Activated CD4-positive, alpha-beta T cell treated with anti-CD3 and anti-CD28 coated beads for 24 hours (primary cell): ENCODE data around the gene TMEM178B.
"Not testable (repeated sequence)": the region's sequence is repeated elsewhere in the genome, so short reads cannot be mapped to it uniquely, and the experiment has no call there.

Experiments
- DNase-seq, 2 donors: peaks; one replicate each; pipeline ENCODE4 v3.0.0-alpha.2; 2020; ENCODE audit warnings: low read depth in 2 of 2

TMEM178B gene

DNA sequence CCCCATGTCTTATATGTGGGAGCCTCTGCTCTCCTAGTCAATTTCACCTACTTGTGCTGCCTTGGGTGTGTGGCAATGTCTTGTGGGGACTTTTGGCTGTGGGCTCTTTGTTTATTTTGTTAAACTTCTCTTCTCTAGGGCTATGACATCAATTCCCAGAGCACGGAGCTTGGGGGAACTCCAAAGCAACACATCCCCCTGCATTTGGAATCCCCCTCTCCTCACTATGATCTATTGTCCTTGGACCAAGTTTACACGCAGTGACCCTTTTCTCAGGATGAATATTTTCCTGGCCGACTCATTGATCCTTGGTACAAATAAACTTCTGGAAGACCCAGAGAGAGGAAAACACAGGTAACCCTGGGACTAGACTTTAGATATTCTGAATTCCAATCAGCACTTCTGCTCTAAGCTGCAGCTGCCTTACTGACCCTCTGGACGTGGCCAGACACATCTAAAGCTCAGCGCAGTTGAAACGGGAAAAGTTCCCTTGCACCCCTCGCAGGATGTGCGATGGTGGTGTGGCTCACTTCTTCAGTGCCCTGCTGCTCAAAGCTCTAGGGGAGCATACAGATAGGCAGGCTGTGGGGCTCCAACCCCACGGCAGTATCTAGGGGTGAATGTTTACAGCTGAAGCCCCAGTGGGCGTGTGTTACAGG lies 110.8 kb downstream of the TMEM178B start:
- DNase-seq = no peak

- DNase-seq = no peak
Observed at GRCh38 chr7:141185369-141185967, 111.6 kb downstream of the TMEM178B start.

- no peak for DNase-seq
Observed at GRCh38 chr7:141189231-141189630, 115.4 kb downstream of the TMEM178B start.

- DNase-seq = no peak
Observed at GRCh38 chr7:141190495-141190894, 116.6 kb downstream of the TMEM178B start.

- no peak for DNase-seq
Observed at GRCh38 chr7:141191277-141191676, 117.4 kb downstream of the TMEM178B start.

DNA sequence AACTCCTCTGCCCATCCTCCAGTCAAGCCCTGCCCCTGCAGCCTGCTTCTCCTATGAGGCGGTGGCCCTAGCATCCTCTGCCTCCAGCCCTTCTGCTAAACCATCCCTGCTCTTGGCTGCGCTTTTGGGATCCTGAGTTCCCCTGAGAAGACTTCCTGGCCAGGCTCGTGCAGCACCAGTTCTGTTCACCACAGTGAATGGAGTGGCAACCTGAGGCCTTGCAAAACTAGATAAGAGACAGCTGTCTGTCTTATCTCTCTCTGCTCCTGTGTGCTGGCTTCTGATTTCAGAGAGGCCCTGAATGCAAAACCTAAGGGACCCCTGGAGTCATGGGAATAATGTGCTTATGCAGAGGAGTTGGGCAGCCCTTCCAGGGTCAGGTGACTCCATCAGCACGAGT lies 119.2 kb downstream of the TMEM178B start:
- DNase-seq = no peak

- DNase-seq = not testable (repeated sequence)
Observed at GRCh38 chr7:141195722-141196121, 121.9 kb downstream of the TMEM178B start.

- no peak for DNase-seq
Observed at GRCh38 chr7:141198194-141198958, 124.5 kb downstream of the TMEM178B start.

- DNase-seq = no peak
Observed at GRCh38 chr7:141200191-141201108, 126.6 kb downstream of the TMEM178B start.

DNA sequence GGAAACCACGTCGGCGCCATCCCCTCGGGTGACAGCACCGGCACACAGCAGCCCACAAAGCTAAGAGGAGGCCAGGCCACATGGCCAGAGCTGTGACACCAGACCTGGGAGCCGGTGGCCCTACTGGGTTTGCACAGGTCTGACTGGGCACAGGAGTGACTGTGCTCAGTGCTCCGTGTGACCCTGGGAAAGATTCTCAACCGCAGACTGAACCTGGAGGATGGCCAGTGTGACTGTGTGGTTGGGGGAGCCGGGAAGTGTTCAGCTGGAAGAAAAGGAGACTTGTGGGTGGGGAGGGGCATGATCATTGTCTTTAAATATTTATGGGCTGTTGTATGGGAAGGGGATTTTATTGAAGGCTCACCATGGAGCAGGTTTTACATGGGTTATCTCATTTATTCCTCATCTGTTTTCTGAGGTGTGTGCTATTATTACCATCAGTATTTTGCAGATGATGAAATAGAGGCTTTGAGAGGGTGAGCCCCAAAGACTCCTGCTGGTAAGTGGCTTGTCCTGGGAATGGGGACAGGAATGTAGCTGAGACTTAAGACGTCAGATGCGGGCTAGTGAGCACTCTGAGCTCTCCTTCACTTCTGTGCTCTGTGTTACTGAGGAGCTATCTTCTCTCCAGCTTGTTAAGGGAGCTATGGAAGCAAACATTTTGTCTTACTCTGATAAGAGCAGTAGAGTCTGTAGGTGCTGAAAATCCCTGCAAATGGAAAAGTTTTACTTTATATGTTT lies 127.5 kb downstream of the TMEM178B start:
- no peak for DNase-seq

DNA sequence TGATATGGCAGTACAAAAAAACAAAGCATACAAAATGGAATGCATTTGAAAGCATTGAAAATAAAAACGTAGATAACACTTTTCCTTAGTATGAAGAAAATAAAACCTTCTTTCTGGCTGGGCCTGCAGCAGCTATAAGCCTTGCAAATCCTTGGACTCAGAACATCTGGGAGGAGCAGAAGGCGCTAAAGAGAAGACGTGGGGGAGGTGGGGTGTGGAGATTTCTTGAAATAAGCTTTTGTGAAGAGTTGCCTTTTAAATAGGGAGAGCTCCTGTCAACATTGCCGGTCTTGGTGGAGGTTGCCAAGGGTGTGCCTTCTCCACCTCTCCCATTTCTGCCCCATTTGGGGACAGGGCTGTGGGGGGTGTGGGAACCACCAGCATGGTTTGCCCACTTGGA lies 128.7 kb downstream of the TMEM178B start:
- DNase-seq = no peak

DNA sequence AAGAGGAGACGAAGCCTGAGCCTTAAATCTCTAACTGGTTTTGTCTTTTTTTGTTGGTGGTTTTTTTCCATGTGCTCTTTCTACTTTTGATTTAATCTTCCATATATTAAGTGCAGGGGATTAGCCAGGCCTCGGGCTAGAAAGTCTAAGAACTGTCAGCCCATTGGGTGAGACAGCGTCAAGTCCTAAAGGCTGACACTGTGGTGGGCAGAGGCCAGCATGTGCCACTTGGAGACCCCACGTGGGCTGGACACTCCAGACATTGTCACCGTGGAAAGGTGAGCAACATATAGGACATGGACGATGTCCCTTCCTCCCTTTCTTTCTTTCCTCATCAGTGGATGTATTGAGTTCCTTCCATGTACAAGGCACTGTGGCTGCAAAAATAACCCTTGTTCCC lies 129.3 kb downstream of the TMEM178B start:
- DNase-seq = no peak

- no peak for DNase-seq
Observed at GRCh38 chr7:141203586-141203985, 129.7 kb downstream of the TMEM178B start.

- DNase-seq = no peak
Observed at GRCh38 chr7:141207661-141208060, 133.8 kb downstream of the TMEM178B start.

DNA sequence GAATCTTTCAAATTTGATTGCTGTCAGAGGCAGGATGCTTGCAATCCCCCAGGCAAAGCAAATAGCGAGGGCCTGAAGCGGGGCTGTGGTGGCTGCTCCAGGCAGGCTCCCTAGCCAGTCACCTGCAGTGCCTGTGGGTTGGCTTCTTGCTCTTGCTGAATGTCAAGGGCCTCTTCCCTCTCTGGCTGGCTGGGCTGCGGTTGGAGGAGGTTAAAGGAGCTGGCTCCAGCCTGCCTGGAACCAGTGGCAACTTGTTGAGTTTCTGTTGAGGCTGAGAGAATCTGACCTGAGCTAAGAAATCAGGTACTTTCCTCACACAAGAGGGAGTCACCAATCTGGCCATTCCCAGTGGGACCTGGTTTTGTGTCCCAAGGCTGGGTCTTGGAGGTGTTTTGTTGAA lies 134.7 kb downstream of the TMEM178B start:
- DNase-seq = no peak

GRCh38 chr7:141209454-141209853 lies 135.6 kb downstream of the TMEM178B start:
- DNase-seq = no peak

GRCh38 chr7:141210862-141211261 lies 137.0 kb downstream of the TMEM178B start:
- no peak for DNase-seq

DNA sequence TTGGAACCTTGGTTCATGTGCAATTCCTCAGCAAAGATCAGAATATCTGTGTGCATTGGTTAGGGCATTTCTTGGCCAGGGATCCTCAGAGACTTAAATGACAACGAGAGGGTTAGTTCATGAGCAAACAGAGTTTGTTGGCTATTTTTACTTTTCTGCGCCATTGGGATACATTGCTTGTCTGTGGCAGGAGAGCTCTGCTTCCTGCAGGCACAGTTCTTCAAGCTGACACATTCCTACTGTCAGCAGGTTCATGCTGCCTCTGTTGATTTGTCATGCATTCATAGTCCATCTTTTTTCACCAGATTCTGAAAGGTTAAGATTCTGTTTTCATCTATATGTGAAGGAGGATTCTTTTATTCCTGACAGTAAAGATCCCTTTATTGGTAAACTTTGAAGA lies 139.4 kb downstream of the TMEM178B start:
- DNase-seq = no peak

GRCh38 chr7:141217938-141218337 lies 144.1 kb downstream of the TMEM178B start:
- no peak for DNase-seq

- DNase-seq = no peak
Observed at GRCh38 chr7:141218941-141219340, 145.1 kb downstream of the TMEM178B start.

DNA sequence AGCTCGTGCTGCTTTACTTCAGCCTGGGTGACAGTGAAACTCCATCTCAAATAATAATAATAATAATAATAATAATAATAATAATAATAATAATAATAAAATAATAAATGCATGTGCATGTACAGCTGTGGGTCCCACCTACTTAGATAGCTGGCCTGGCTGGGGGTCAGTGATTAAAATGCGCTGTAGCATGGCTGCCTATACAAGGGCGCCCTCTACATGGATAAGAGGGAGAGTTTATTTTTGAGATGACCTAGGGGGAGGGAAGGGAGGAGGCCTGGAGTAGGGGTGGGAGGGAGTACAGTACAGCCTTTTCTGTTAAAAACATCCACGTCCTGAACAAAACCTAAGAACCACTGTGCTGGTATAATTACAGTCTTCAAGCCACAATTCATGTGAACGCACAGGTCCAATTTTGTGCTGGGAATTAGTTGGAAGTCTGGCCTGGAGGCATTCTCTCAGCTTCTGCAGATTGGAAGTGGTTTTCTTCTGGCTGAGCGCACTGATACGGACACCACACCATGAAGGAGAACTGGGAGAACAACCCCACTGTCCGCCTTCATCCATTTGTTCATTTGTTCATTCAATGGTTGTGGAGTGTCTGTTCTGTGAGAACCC lies 146.5 kb downstream of the TMEM178B start:
- DNase-seq = no peak
